Loucy (cell line): ENCODE measurements around the gene PTGR2.

Experiments used
- H2AFZ ChIP-seq: fragments of 200-600 bp; sonication (generic); 2 replicates; pipeline ENCODE4 v1.6.0; 2016; ENCODE audit warnings: antibody characterized with exemption, mild to moderate bottlenecking, low read length, moderate library complexity
- H3F3A ChIP-seq: fragments of 200-600 bp; 2 replicates; pipeline ENCODE4 v1.6.0; 2016; ENCODE audit warnings: antibody characterized with exemption, low read depth, mild to moderate bottlenecking
- H3K27me3 ChIP-seq: fragments of 200-600 bp; sonication (generic); 2 replicates; pipeline ENCODE4 v1.6.1; 2014; ENCODE audit warnings: low read length, mild to moderate bottlenecking; ENCODE audit not compliant: insufficient read depth, poor library complexity, severe bottlenecking
- H3K36me3 ChIP-seq: fragments of 200-600 bp; sonication (generic); 2 replicates; pipeline ENCODE4 v1.6.1; 2016; ENCODE audit warnings: low read length; ENCODE audit not compliant: insufficient read depth
- H3K4me1 ChIP-seq: fragments of 200-600 bp; sonication (generic); 2 replicates; pipeline ENCODE4 v1.5.1; 2014; ENCODE audit warnings: low read length, mild to moderate bottlenecking; ENCODE audit not compliant: insufficient read depth, poor library complexity, severe bottlenecking
- H3K4me2 ChIP-seq: fragments of 200-600 bp; sonication (generic); 2 replicates; pipeline ENCODE4 v1.6.0; 2014; ENCODE audit warnings: antibody characterized with exemption, low read length, low read depth, mild to moderate bottlenecking; ENCODE audit not compliant: poor library complexity, severe bottlenecking
- H3K4me3 ChIP-seq: fragments of 200-600 bp; sonication (generic); 2 replicates; pipeline ENCODE4 v1.5.1; 2014; ENCODE audit warnings: low read length, mild to moderate bottlenecking, mixed read lengths; ENCODE audit not compliant: poor library complexity, severe bottlenecking
- H3K79me2 ChIP-seq: fragments of 200-600 bp; sonication (generic); 2 replicates; pipeline ENCODE4 v1.6.1; 2014; ENCODE audit warnings: low read length; ENCODE audit not compliant: insufficient read depth
- H3K9ac ChIP-seq: fragments of 200-600 bp; sonication (generic); 2 replicates; pipeline ENCODE4 v1.6.0; 2014; ENCODE audit warnings: mild to moderate bottlenecking, low read depth, low read length, moderate library complexity; ENCODE audit not compliant: poor library complexity, severe bottlenecking
- H3K9me2 ChIP-seq: fragments of 200-600 bp; sonication (generic); replicated peaks from 2 replicates; pipeline ENCODE4 v1.6.1; 2016; ENCODE audit warnings: low read depth, low read length, mixed read lengths
- H3K9me3 ChIP-seq: fragments of 200-600 bp; sonication (generic); 2 replicates; pipeline ENCODE4 v1.6.1; 2014; ENCODE audit warnings: mild to moderate bottlenecking, antibody characterized with exemption, low read length, low read depth; ENCODE audit not compliant: insufficient read depth
- H4K20me1 ChIP-seq: fragments of 200-600 bp; sonication (generic); 2 replicates; pipeline ENCODE4 v1.6.0; 2014; ENCODE audit warnings: antibody characterized with exemption, low read length, mild to moderate bottlenecking; ENCODE audit not compliant: insufficient read depth, poor library complexity, severe bottlenecking
- CTCF ChIP-seq: fragments of 200-600 bp; sonication (generic); conservative IDR thresholded peaks from 2 replicates; pipeline ENCODE4 v1.5.1; 2014; ENCODE audit warnings: mild to moderate bottlenecking, antibody characterized with exemption, low read length
- EZH2phosphoT487 ChIP-seq: fragments of 200-600 bp; IDR thresholded peaks from 2 replicates; pipeline ENCODE4 v1.6.1; 2018; ENCODE audit warnings: antibody characterized with exemption, mild to moderate bottlenecking, moderate library complexity, borderline replicate concordance

PTGR2 gene

GRCh38 chr14:73846947-73847346 is 4.7 kb upstream of the PTGR2 start:
- Histone ChIP-seq H3K9me3 (no peaks in the 10 kb centered on the region), H3K36me3 (no peaks in the 10 kb centered on the region), H3F3A (no peaks in the 10 kb centered on the region), H3K4me2 (no peak overlapping the region), H4K20me1 (no peaks in the 10 kb centered on the region), H3K9me2 (no peaks in the 10 kb centered on the region), H3K9ac (no peak overlapping the region), H3K79me2 (no peaks in the 10 kb centered on the region), H3K27me3 (no peaks in the 10 kb centered on the region), H3K4me1 (peaks cover 8% of the 10 kb centered on the region), H3K4me3 (no peak overlapping the region), H2AFZ (no peak overlapping the region)
- TF ChIP-seq CTCF (no peak), EZH2phosphoT487 (no peak)

GRCh38 chr14:73851000-73851399 is 631 bp upstream of the PTGR2 start:
- peak overlapping the region; percentile 91 for H3K9ac ChIP-seq
- H3K4me3 ChIP-seq, result peak overlapping the region; percentile 81
- H3K4me2 ChIP-seq, result peak overlapping the region; percentile 95
- no peaks in the 10 kb centered on the region for H3K9me3 ChIP-seq
- H3K36me3 ChIP-seq, result no peaks in the 10 kb centered on the region
- peak overlapping the region; percentile 95 for H2AFZ ChIP-seq
- H3K79me2 ChIP-seq, result peaks cover 8% of the 10 kb centered on the region; the same call in 1 of the 2 replicates
- H4K20me1 ChIP-seq, result no peaks in the 10 kb centered on the region
- H3F3A ChIP-seq, result peaks cover 6% of the 10 kb centered on the region
- no peak for TF ChIP-seq CTCF
- no peak for TF ChIP-seq EZH2phosphoT487
- H3K9me2 ChIP-seq, result no peaks in the 10 kb centered on the region
- H3K4me1 ChIP-seq, result peaks cover 8% of the 10 kb centered on the region
- no peaks in the 10 kb centered on the region for H3K27me3 ChIP-seq

- H4K20me1 ChIP-seq, result no peaks in the 10 kb centered on the region
- H3F3A ChIP-seq, result peaks cover 6% of the 10 kb centered on the region
These were observed 7.5 kb downstream of the PTGR2 start for GRCh38 chr14:73859145-73859544.

More at GRCh38 chr14:73859145-73859544, 7.5 kb downstream of the PTGR2 start:
- H3K36me3 ChIP-seq, result no peaks in the 10 kb centered on the region
- H2AFZ ChIP-seq, result no peak overlapping the region
- H3K4me3 ChIP-seq, result no peak overlapping the region
- H3K9ac ChIP-seq, result no peak overlapping the region
- H3K4me2 ChIP-seq, result no peak overlapping the region
- no peaks in the 10 kb centered on the region for H3K9me2 ChIP-seq
- no peaks in the 10 kb centered on the region for H3K79me2 ChIP-seq
- H3K4me1 ChIP-seq, result no peaks in the 10 kb centered on the region
- no peaks in the 10 kb centered on the region for H3K9me3 ChIP-seq
- H3K27me3 ChIP-seq, result no peaks in the 10 kb centered on the region
- TF ChIP-seq EZH2phosphoT487 (no peak), CTCF (0 out of 2 replicates have a peak, but pooled peaks have one; percentile 13)
